ENCODE measurements around the gene TLDC2.

DNA sequence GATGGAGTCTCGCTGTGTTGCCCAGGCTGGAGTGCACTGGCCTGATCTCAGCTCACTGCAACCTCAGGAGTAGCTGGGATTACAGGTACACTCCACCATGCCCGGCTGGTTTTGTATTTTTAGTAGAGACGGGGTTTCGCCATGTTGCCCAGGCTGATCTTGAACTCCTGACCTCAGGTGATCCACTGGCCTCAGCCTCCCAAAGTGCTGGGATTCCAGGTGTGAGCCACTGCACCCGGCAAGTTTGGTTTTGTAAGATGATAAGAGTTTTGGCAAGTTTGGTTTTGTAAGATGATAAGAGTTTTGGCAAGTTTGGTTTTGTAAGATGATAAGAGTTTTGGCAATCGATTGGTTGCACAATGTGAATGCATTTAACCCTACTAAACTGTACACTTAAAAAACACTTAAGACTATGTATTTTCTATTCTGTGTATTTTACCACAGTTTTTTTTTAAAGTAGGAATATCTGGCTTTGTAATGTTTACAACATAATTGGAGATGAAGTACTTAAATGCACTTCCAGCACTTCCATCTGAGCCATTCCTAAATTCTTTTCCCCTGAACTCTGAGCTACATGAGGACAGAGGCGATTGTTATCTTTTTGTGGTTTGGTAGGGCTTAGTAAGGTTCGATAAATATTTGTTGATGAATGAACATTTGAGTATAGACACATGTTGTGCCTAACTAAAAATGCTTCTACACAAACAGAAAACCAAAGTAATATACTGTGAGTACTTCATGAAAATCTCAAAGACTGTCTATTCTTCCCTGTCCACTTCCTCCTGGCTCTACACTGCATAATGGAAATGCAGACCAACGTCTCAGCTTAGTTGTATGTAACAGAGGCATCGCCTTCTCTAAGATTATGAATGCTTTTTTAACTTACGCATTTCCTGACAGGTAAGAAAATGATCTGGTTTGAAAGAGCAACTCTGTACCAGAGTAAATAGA is 56.8 kb downstream of the TLDC2 start:
- TF ChIP-seq PAX5 (IDR thresholded peaks at IDR 0.05; ENCODE audit: insufficient read depth, low read length, severe bottlenecking) (no peak), POLR2AphosphoS5 (IDR thresholded peaks at IDR 0.05; ENCODE audit: low read depth, low read length) (no peak), TAF1 (IDR thresholded peaks at IDR 0.05; ENCODE audit: low read depth, low read length) (no peak), POLR2A (IDR thresholded peaks at IDR 0.05; ENCODE audit: low read depth, low read length) (no peak), POU2F2 (IDR thresholded peaks at IDR 0.05; ENCODE audit: low read depth, low read length) (no peak), SPI1 (IDR thresholded peaks at IDR 0.05; ENCODE audit: low read depth, low read length) (no peak)

Measured in GM12891 (cell line).